COR-L47 (cell line): ENCODE results near the gene LBX2.
"Not testable (repeated sequence)": the region's sequence is repeated elsewhere in the genome, so short reads cannot be mapped to it uniquely, and the experiment has no call there.

Experiments
- DNase-seq: peaks from one replicate; lab custom pipeline; 2025; lab: John Stamatoyannopoulos, UW

LBX2 gene

GRCh38 chr2:74503506-74504475 is 4.4 kb upstream of the LBX2 start:
- no peak for DNase-seq

GRCh38 chr2:74502720-74503505 is 3.5 kb upstream of the LBX2 start:
- DNase-seq: no peak

GRCh38 chr2:74502147-74502719 is 2.8 kb upstream of the LBX2 start:
- no peak for DNase-seq

GRCh38 chr2:74501335-74502071 is 2.1 kb upstream of the LBX2 start:
- DNase-seq: no peak

GRCh38 chr2:74500578-74500946 is 1.2 kb upstream of the LBX2 start:
- DNase-seq: no peak

GRCh38 chr2:74499940-74500577 is 656 bp upstream of the LBX2 start:
- no peak for DNase-seq

GRCh38 chr2:74498500-74499266 is 720 bp downstream of the LBX2 start:
- no peak for DNase-seq

GRCh38 chr2:74497777-74498499 is 1.5 kb downstream of the LBX2 start:
- no peak for DNase-seq

GRCh38 chr2:74496997-74497776 is 2.2 kb downstream of the LBX2 start:
- no peak for DNase-seq

- no peak for DNase-seq
Observed at GRCh38 chr2:74495440-74495839, 4.0 kb downstream of the LBX2 start.

GRCh38 chr2:74493546-74493945 is 5.9 kb downstream of the LBX2 start:
- no peak for DNase-seq

GRCh38 chr2:74491648-74492544 is 7.5 kb downstream of the LBX2 start:
- DNase-seq: no peak

- no peak for DNase-seq
Observed at GRCh38 chr2:74489906-74490305, 9.5 kb downstream of the LBX2 start.

- DNase-seq: no peak
Observed at GRCh38 chr2:74488643-74489481, 10.5 kb downstream of the LBX2 start.

- no peak for DNase-seq
Observed at GRCh38 chr2:74486141-74486540, 13.3 kb downstream of the LBX2 start.

GRCh38 chr2:74483675-74484164 is 15.7 kb downstream of the LBX2 start:
- not testable (repeated sequence) for DNase-seq
